GM12878 (cell line): Measurements from ENCODE around the gene WDR64. TPM values are rescaled to one million over a fixed set of nuclear protein-coding genes. Genes with fewer than 3 reads are reported as not detected.

Experiments
- ATAC-seq: fragments of 200-7000 bp; cut with Tn5 transposase; 3 replicates; pipeline ENCODE4 v1.9.1; 2020; ENCODE audit warnings: mild to moderate bottlenecking, moderate library complexity
- BruUV-seq: library from RNA; stranded (reverse); fragments of 400-500 nt; replicated peaks from 2 replicates; lab custom pipeline; 2021; lab: Mats Ljungman, UMichigan
- CTCF ChIA-PET: fragments of 300-600 bp; sonication (Branson Sonifier 250); formaldehyde crosslinking; extraction: SDS; loops from one replicate; lab custom pipeline; 2021; ENCODE audit warnings: inconsistent platforms; lab: Yijun Ruan, JAX
- POLR2A ChIA-PET: fragments of 350-600 bp; formaldehyde crosslinking; extraction: SDS; loops from one replicate; lab custom pipeline; 2021; ENCODE audit warnings: inconsistent platforms; lab: Charles Lee
- RAD21 ChIA-PET: fragments of 300-600 bp; sonication (Branson Sonifier 250); formaldehyde crosslinking; loops from one replicate; lab custom pipeline; 2023; ENCODE audit warnings: antibody characterized with exemption; ENCODE audit not compliant: unreplicated experiment; lab: Charles Lee
- SMC1A ChIA-PET: fragments of 300-600 bp; sonication (Branson Sonifier 250); formaldehyde crosslinking; loops from one replicate; lab custom pipeline; 2023; ENCODE audit not compliant: unreplicated experiment, uncharacterized antibody; lab: Charles Lee
- DNase-seq: peaks from one replicate; pipeline ENCODE4 v3.0.0-alpha.2; 2011; ENCODE audit warnings: low read depth, low spot score
- FAIRE-seq: peaks from 3 replicates; lab custom pipeline; 2011; peaks lifted over from hg19 to GRCh38; lab: Jason Lieb, UNC
- H2AFZ ChIP-seq: 2 replicates; pipeline ENCODE4 v1.6.0; 2011; ENCODE audit warnings: low read depth, low read length, control low read depth; ENCODE audit not compliant: control insufficient read depth
- H3K27ac ChIP-seq: 2 replicates; pipeline ENCODE4 v1.5.1; 2011; ENCODE audit warnings: control low read depth; ENCODE audit not compliant: control insufficient read depth, insufficient read depth
- H3K27me3 ChIP-seq, 2 experiments: replicated peaks in 1 of 2; 2 replicates each; pipeline versions ENCODE4 v1.6.0 to v1.6.1; 2011; ENCODE audit warnings: low read length in 1 of 2; ENCODE audit not compliant: control insufficient read depth in 2 of 2, insufficient read depth in 2 of 2
- H3K36me3 ChIP-seq, 2 experiments: 2 replicates each; pipeline ENCODE4 v1.5.1; 2011; ENCODE audit warnings: low read length in 1 of 2; ENCODE audit not compliant: control insufficient read depth in 2 of 2, insufficient read depth in 2 of 2
- H3K4me1 ChIP-seq: 2 replicates; pipeline ENCODE4 v1.6.1; 2011; ENCODE audit warnings: mild to moderate bottlenecking, low read length, moderate library complexity, mixed read lengths; ENCODE audit not compliant: control insufficient read depth, insufficient read depth
- H3K4me2 ChIP-seq: 2 replicates; pipeline ENCODE4 v1.6.0; 2011; ENCODE audit warnings: control low read depth; ENCODE audit not compliant: control insufficient read depth, insufficient read depth
- H3K4me3 ChIP-seq: fragments of 200-600 bp; sonication (generic); 2 replicates; pipeline ENCODE4 v1.5.1; 2016
- H3K79me2 ChIP-seq: 2 replicates; pipeline ENCODE4 v1.6.0; 2011; ENCODE audit warnings: low read length; ENCODE audit not compliant: control insufficient read depth, insufficient read depth
- H3K9ac ChIP-seq: 2 replicates; pipeline ENCODE4 v1.8.0; 2011; ENCODE audit warnings: low read length, control low read depth, mixed read lengths; ENCODE audit not compliant: control insufficient read depth, insufficient read depth
- H3K9me3 ChIP-seq: replicated peaks from 3 replicates; pipeline ENCODE4 v1.5.1; 2011; ENCODE audit warnings: mild to moderate bottlenecking, low read length; ENCODE audit not compliant: control insufficient read depth, insufficient read depth
- H4K20me1 ChIP-seq: 2 replicates; pipeline ENCODE4 v1.6.0; 2011; ENCODE audit not compliant: control insufficient read depth, insufficient read depth
- FOS ChIP-seq: IDR thresholded peaks from 3 replicates; pipeline ENCODE4 v1.6.1; 2011; ENCODE audit warnings: borderline replicate concordance; ENCODE audit not compliant: insufficient read length; ENCODE audit errors: extremely low read depth
- FOXM1 ChIP-seq: IDR thresholded peaks from 2 replicates; pipeline ENCODE4 v1.6.1; 2012; ENCODE audit warnings: low read depth, mild to moderate bottlenecking, inconsistent platforms, low read length, moderate library complexity
- MXI1 ChIP-seq: fragments of 150-350 bp; IDR thresholded peaks from 2 replicates; pipeline ENCODE4 v1.6.1; 2011; ENCODE audit warnings: low read depth, mild to moderate bottlenecking, inconsistent platforms, low read length, improper control_type of control experiment
- MYB ChIP-seq: fragments of 150-350 bp; IDR thresholded peaks from 2 replicates; pipeline ENCODE4 v1.6.1; 2014; ENCODE audit warnings: mild to moderate bottlenecking, low read depth, low read length, borderline replicate concordance
- RELA ChIP-seq: fragments of 450-650 bp; IDR thresholded peaks from 2 replicates; pipeline ENCODE4 v1.8.0; 2014; ENCODE audit warnings: borderline replicate concordance; ENCODE audit not compliant: partially characterized antibody
- SP1 ChIP-seq: IDR thresholded peaks from one replicate; pipeline ENCODE4 v1.6.1; 2011; ENCODE audit warnings: low read depth, low read length
- SREBF2 ChIP-seq: IDR thresholded peaks from 2 replicates; pipeline ENCODE4 v1.6.1; 2012; ENCODE audit warnings: mild to moderate bottlenecking, low read length
- STAT1 ChIP-seq: fragments of 450-650 bp; conservative IDR thresholded peaks from 2 replicates; pipeline ENCODE4 v1.6.1; 2014; ENCODE audit warnings: antibody characterized with exemption, mild to moderate bottlenecking
- ZBED1 ChIP-seq: IDR thresholded peaks from 2 replicates; pipeline ENCODE4 v1.6.1; 2016; ENCODE audit warnings: borderline replicate concordance
- WGBS: methylation state at CpG from one replicate; pipeline ENCODE4 v1.1.6; 2016; ENCODE audit warnings: low lambda C conversion rate; ENCODE audit not compliant: insufficient replicate concordance, insufficient coverage; ENCODE audit errors: missing lambda C conversion rate; 5-methylcytosine and 5-hydroxymethylcytosine counted together
- in situ Hi-C: fragments of 300-500 bp; cut with MboI; formaldehyde crosslinking; loops from 9 replicates; pipeline ENCODE4 v1.14.3; 2018; ENCODE audit warnings: mixed read lengths
- intact Hi-C: fragments of 100-400 bp; cut with micrococcal nuclease; formaldehyde crosslinking; loops from one replicate; pipeline ENCODE4 v1.14.2; 2022; ENCODE audit not compliant: unreplicated experiment
- polyA plus RNA-seq, 11 experiments: library from polyadenylated mRNA; depleted of rRNA in 4 of 11; unstranded in 6 of 11; stranded (reverse) in 5 of 11; fragments of >200 nt; fragmentation: Nextera tagmentation in 4 of 11; fragmentation: Illumina TruSeq in 1 of 11; extraction: Ambion mirVana in 4 of 11; extraction: Trizol in 1 of 11; gene quantifications; 1 replicate in 1 of 11; 2 replicates in 10 of 11; pipeline versions ENCODE4 v1.2.1 to v1.2.3, GENCODE V29; 2011 to 2016; ENCODE audit warnings: inconsistent platforms in 2 of 11, missing spikeins in 2 of 11, low read depth in 1 of 11
- total RNA-seq, 4 experiments: library from RNA; depleted of rRNA in 3 of 4; stranded (reverse); fragments of >200 nt in 3 of 4; fragmentation: Illumina TruSeq in 1 of 4; extraction: Trizol in 1 of 4; gene quantifications; 2 replicates each; pipeline versions ENCODE4 v1.2.1 to v1.2.3, GENCODE V29; 2013 to 2021
- TF ChIP-seq, protein P1 (sequence below): IDR thresholded peaks from 2 replicates; pipeline ENCODE4 v1.6.1; 2011; ENCODE audit warnings: mild to moderate bottlenecking, low read depth, low read length, moderate library complexity; ENCODE audit not compliant: insufficient replicate concordance
- TF ChIP-seq, protein P2 (sequence below): fragments of 450-650 bp; formaldehyde crosslinking; IDR thresholded peaks from 2 replicates; pipeline ENCODE4 v1.4.0; 2020; ENCODE audit warnings: mild to moderate bottlenecking, moderate library complexity

Gene WDR64
- total and polyA plus RNA-seq, 10 of the 15 experiments (the other 5 are each of a cell fraction or from before 2014, with no cell fraction given), result 0.01 TPM; not detected in 9

DNA sequence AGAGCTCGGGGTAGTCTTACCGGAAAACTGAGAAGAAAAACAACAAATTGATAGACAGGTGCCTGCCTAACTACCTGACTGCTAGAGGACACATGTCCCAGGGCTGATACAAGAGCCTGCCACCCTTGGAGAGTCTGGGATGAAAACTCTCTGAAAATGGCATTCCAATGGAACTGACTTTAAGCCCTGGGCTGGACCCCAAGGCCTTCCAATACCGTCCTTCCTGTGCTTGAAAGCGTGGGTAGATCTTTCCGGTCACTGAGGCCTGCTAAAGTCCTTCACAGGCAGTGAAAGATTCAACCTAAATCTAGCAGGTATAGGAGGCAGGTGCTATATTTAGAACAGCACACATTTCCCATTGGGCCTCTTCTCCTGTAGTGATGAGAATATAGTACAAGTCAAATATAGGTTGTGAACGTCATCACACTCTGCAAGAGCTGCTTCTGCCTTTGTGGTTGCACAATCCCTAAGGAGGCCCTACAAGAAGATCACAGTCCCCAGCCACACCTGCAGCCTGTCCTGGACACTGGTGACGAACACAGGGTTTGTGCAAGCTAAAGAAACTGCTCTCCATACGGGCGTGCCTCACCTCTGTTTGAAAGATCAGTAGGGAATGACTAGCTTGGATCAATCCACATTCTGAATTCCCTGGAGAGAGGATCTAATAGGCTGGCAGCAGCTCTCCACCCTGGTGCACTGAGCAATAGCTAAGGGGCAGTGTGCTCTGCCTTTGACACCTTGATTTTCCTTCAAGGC, 11.0 kb upstream of the WDR64 start (continued):
- TF ChIP-seq MXI1 (no peak), FOXM1 (no peak), RELA (no peak)

DNA sequence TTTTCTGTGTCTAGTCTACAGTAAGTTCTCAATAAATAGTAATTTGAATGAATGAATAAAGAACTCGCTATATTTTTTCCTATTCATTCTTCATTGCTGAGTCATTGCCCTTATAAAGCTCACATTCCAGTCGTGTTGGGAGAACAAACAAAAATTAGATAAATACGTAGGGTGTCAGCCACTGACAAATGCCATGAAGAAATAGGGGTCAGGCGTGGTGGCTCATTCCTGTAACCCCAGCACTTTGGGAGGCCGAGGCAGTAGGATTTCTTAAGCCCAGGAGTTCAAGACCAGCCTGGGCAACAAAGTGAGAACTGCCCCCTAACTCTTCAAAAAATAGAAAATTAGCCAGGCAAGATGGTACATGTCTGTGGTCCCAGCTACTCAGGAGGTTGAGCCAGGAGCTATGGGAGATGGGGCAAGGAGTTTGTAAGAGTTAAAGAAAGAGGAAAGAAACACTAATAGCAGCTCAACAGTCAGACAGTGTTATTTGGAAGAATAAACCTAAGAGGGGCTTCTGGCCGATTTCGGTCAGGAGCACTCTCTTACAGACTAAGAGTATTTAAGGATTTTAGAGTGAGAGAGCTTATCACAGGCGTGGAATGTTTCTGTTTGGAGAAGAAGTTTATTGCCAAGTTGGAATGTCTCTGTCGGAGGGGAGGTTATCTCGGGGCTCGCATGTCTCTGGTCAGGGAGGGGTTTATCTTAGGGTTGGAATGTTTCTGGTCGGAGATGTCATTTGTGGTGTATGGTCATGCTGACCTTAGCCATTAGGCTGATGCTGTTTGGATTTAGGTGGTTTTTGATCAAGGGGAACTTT, 10.1 kb upstream of the WDR64 start:
- Histone ChIP-seq H3K9me3 (no peaks in the 10 kb centered on the region; the same call in 2 of the 3 replicates), H3K79me2 (peaks cover 28% of the 10 kb centered on the region), H3K4me3 (no peak overlapping the region), H3K4me1 (peaks cover 5% of the 10 kb centered on the region; the same call in 1 of the 2 replicates), H3K36me3 (no peaks in the 10 kb centered on the region), H4K20me1 (no peaks in the 10 kb centered on the region), H3K9ac (no peak overlapping the region), H3K27ac (no peak overlapping the region), H3K4me2 (no peak overlapping the region), H2AFZ (no peak overlapping the region), H3K27me3 (no peaks in the 10 kb centered on the region)
- in situ Hi-C loops, result no loop called here
- ATAC-seq (no peak), DNase-seq (no peak), FAIRE-seq (no peak)
- intact Hi-C loops, result no loop called here
- ChIA-PET RAD21 (no interaction called here), POLR2A (no interaction called here), SMC1A (interaction anchor here (0.8 kb wide), 1 partner anchor 45 kb away, joined by 3 read pairs; no protein-coding TSS in a partner anchor), CTCF (interaction anchor here (0.5 to 1.0 kb wide), 2 partner anchors 30 to 46 kb away, joined by 3 read pairs; no protein-coding TSS in a partner anchor)
- BruUV-seq, result no TSS peak
- 81% methylated on average over 12 of the region's 12 CpGs for WGBS
- no peak for TF ChIP-seq SP1
- TF ChIP-seq ZBED1, result no peak
- no peak for TF ChIP-seq FOS
- TF ChIP-seq MYB, result no peak
- TF ChIP-seq, protein P1, sequence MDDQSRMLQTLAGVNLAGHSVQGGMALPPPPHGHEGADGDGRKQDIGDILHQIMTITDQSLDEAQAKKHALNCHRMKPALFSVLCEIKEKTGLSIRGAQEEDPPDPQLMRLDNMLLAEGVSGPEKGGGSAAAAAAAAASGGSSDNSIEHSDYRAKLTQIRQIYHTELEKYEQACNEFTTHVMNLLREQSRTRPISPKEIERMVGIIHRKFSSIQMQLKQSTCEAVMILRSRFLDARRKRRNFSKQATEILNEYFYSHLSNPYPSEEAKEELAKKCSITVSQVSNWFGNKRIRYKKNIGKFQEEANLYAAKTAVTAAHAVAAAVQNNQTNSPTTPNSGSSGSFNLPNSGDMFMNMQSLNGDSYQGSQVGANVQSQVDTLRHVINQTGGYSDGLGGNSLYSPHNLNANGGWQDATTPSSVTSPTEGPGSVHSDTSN, result no peak
- TF ChIP-seq, protein P2, sequence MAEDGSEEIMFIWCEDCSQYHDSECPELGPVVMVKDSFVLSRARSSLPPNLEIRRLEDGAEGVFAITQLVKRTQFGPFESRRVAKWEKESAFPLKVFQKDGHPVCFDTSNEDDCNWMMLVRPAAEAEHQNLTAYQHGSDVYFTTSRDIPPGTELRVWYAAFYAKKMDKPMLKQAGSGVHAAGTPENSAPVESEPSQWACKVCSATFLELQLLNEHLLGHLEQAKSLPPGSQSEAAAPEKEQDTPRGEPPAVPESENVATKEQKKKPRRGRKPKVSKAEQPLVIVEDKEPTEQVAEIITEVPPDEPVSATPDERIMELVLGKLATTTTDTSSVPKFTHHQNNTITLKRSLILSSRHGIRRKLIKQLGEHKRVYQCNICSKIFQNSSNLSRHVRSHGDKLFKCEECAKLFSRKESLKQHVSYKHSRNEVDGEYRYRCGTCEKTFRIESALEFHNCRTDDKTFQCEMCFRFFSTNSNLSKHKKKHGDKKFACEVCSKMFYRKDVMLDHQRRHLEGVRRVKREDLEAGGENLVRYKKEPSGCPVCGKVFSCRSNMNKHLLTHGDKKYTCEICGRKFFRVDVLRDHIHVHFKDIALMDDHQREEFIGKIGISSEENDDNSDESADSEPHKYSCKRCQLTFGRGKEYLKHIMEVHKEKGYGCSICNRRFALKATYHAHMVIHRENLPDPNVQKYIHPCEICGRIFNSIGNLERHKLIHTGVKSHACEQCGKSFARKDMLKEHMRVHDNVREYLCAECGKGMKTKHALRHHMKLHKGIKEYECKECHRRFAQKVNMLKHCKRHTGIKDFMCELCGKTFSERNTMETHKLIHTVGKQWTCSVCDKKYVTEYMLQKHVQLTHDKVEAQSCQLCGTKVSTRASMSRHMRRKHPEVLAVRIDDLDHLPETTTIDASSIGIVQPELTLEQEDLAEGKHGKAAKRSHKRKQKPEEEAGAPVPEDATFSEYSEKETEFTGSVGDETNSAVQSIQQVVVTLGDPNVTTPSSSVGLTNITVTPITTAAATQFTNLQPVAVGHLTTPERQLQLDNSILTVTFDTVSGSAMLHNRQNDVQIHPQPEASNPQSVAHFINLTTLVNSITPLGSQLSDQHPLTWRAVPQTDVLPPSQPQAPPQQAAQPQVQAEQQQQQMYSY (CRISPR knock-in tag), result no peak
- TF ChIP-seq STAT1, result no peak
- TF ChIP-seq SREBF2, result no peak
